Ascending aorta (tissue), 2 donors: ENCODE results near the gene CERS2. TPM values are rescaled to one million over a fixed set of nuclear protein-coding genes. Genes with fewer than 3 reads are reported as not detected.

Source experiments
- DNase-seq, 2 donors: peaks; one replicate each; pipeline ENCODE4 v3.0.0-alpha.2; 2019; ENCODE audit warnings: low spot score in 2 of 2
- H3K27ac ChIP-seq, 2 donors: fragments of 200-600 bp; sonication (generic); one replicate each; pipeline ENCODE4 v1.5.1; 2016 to 2017; ENCODE audit warnings: mild to moderate bottlenecking in 1 of 2
- H3K27me3 ChIP-seq: fragments of 200-600 bp; sonication (generic); one replicate; pipeline ENCODE4 v1.5.1; 2017
- H3K36me3 ChIP-seq, 2 donors: fragments of 200-600 bp; sonication (generic); one replicate each; pipeline ENCODE4 v1.5.1; 2016
- H3K4me1 ChIP-seq, 2 donors: fragments of 200-600 bp; sonication (generic); one replicate each; pipeline ENCODE4 v1.5.1; 2016 to 2017; ENCODE audit warnings: mild to moderate bottlenecking in 1 of 2
- H3K4me3 ChIP-seq, 2 donors: fragments of 200-600 bp; sonication (generic); one replicate each; pipeline ENCODE4 v1.5.1; 2016 to 2017; ENCODE audit warnings: mild to moderate bottlenecking in 1 of 2
- H3K9me3 ChIP-seq, 2 donors: fragments of 200-600 bp; sonication (generic); one replicate each; pipeline ENCODE4 v1.5.1; 2016
- intact Hi-C: fragments of 100-400 bp; cut with DNase I; formaldehyde crosslinking; loops from one replicate; pipeline ENCODE4 v1.15.1; 2023
- total RNA-seq: library from RNA; depleted of rRNA; stranded (reverse); fragments of >200 nt; gene quantifications from one replicate; pipeline ENCODE4 v1.1.0, GENCODE V29; 2016
- TF ChIP-seq, protein P1 (sequence below), 3 experiments: fragments of 200-600 bp in 2 of 3; fragments of 450-650 bp in 1 of 3; sonication (generic) in 2 of 3; IDR thresholded peaks; one replicate each; pipeline ENCODE4 v1.5.1; 2016 to 2019; ENCODE audit warnings: antibody characterized with exemption in 3 of 3, mild to moderate bottlenecking in 1 of 3, moderate library complexity in 1 of 3

The CERS2 gene
- total RNA-seq, 1 donor from 2014 or later, result 114 TPM

DNA sequence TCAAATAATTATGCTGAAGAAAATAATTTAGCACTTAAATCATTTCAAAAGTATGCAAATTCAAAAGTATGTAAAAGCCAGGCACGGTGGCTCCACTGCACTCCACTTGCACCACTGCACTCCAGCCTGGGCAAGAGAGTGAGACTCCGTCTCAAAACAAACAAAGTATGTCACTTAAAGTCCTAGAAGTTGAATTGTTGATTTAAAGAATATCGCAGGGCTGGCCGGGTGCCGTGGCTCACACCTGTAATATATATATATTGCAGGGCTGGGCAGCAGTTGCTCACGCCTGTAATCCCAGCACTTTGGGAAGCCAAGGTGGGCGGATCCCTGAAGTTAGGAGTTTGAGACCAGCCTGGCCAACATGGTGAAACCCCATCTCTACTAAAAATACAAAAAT is 57.2 kb downstream of the CERS2 start:
- no peak for DNase-seq
- intact Hi-C loops, result no loop called here

More for the DNA sequence above, 57.2 kb downstream of the CERS2 start:
- H3K9me3 ChIP-seq, result no peaks in the 10 kb centered on the region
- no peak overlapping the region for H3K27ac ChIP-seq
- TF ChIP-seq, protein P1, sequence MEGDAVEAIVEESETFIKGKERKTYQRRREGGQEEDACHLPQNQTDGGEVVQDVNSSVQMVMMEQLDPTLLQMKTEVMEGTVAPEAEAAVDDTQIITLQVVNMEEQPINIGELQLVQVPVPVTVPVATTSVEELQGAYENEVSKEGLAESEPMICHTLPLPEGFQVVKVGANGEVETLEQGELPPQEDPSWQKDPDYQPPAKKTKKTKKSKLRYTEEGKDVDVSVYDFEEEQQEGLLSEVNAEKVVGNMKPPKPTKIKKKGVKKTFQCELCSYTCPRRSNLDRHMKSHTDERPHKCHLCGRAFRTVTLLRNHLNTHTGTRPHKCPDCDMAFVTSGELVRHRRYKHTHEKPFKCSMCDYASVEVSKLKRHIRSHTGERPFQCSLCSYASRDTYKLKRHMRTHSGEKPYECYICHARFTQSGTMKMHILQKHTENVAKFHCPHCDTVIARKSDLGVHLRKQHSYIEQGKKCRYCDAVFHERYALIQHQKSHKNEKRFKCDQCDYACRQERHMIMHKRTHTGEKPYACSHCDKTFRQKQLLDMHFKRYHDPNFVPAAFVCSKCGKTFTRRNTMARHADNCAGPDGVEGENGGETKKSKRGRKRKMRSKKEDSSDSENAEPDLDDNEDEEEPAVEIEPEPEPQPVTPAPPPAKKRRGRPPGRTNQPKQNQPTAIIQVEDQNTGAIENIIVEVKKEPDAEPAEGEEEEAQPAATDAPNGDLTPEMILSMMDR (IDR thresholded peaks at IDR 0.05), result no peak
- no peaks in the 10 kb centered on the region for H3K4me1 ChIP-seq
- H3K36me3 ChIP-seq, result no peaks in the 10 kb centered on the region
- no peak overlapping the region for H3K4me3 ChIP-seq
- no peaks in the 10 kb centered on the region for H3K27me3 ChIP-seq

Other genes starting within 250 kb of the CERS2 start
- gene CTSS, start 209.1 kb downstream of the CERS2 start, total RNA-seq, result 32.1 TPM
- gene CTSK, start 166.6 kb downstream of the CERS2 start, total RNA-seq, result 44.0 TPM
- 13.0 TPM for gene ARNT, start 98.2 kb downstream of the CERS2 start, total RNA-seq
- gene CTXND2, start 87.7 kb downstream of the CERS2 start, total RNA-seq, result not detected
- gene SETDB1, start 48.5 kb downstream of the CERS2 start, total RNA-seq, result 21.3 TPM
- not detected for gene ANXA9, start 7.5 kb upstream of the CERS2 start, total RNA-seq
- 9.7 TPM for gene MINDY1, start 32.1 kb upstream of the CERS2 start, total RNA-seq
- 36.5 TPM for gene PRUNE1, start 33.6 kb upstream of the CERS2 start, total RNA-seq
- gene BNIPL, start 61.8 kb upstream of the CERS2 start, total RNA-seq, result not detected
- gene C1orf56, start 72.9 kb upstream of the CERS2 start, total RNA-seq, result 11.4 TPM
- gene CDC42SE1, start 84.8 kb upstream of the CERS2 start, total RNA-seq, result 42.4 TPM
- 3.6 TPM for gene MLLT11, start 85.6 kb upstream of the CERS2 start, total RNA-seq
- gene GABPB2, start 95.9 kb upstream of the CERS2 start, total RNA-seq, result 3.7 TPM
- 31.8 TPM for gene SEMA6C, start 171.8 kb upstream of the CERS2 start, total RNA-seq
- not detected for gene TNFAIP8L2, start 181.8 kb upstream of the CERS2 start, total RNA-seq
- gene LYSMD1, start 191.1 kb upstream of the CERS2 start, total RNA-seq, result 0.85 TPM
- 27.4 TPM for gene SCNM1, start 191.3 kb upstream of the CERS2 start, total RNA-seq
- not detected for gene TMOD4, start 201.1 kb upstream of the CERS2 start, total RNA-seq
- 33.6 TPM for gene VPS72, start 215.4 kb upstream of the CERS2 start, total RNA-seq
- 36.5 TPM for gene PIP5K1A, start 223.7 kb upstream of the CERS2 start, total RNA-seq